H1 (cell line): ENCODE results near the gene TLCD3B. TPM values are rescaled to one million over a fixed set of nuclear protein-coding genes. Genes with fewer than 3 reads are reported as not detected.

Experiments used
- CTCF ChIA-PET: fragments of 300-600 bp; sonication (Branson Sonifier 250); formaldehyde crosslinking; loops from one replicate; lab custom pipeline; 2021; ENCODE audit not compliant: partially characterized antibody; lab: Charles Lee
- POLR2A ChIA-PET: fragments of 300-600 bp; sonication (Branson Sonifier 250); formaldehyde crosslinking; loops from one replicate; lab custom pipeline; 2021; ENCODE audit warnings: inconsistent platforms; ENCODE audit not compliant: partially characterized antibody; lab: Charles Lee
- DNase-seq, 2 experiments: peaks; one replicate each; pipeline versions ENCODE4 v3.0.0 to v3.0.0-alpha.2; 2010 to 2022; ENCODE audit warnings: low spot score in 2 of 2, low read depth in 1 of 2, mixed read lengths in 1 of 2
- FAIRE-seq: peaks from 2 replicates; lab custom pipeline; 2011; peaks lifted over from hg19 to GRCh38; lab: Jason Lieb, UNC
- H2AFZ ChIP-seq: 2 replicates; pipeline ENCODE4 v1.8.1; 2012; ENCODE audit warnings: low read length, inconsistent platforms
- H2AK5ac ChIP-seq: 2 replicates; pipeline ENCODE4 v1.6.1; 2013; ENCODE audit warnings: low read depth, low read length
- H2BK120ac ChIP-seq: replicated peaks from 2 replicates; pipeline ENCODE3; 2013; ENCODE audit warnings: low read depth, low read length, inconsistent platforms
- H2BK12ac ChIP-seq: 2 replicates; pipeline ENCODE4 v1.6.1; 2013; ENCODE audit warnings: low read depth, low read length
- H2BK15ac ChIP-seq: 2 replicates; pipeline ENCODE4 v1.6.1; 2013; ENCODE audit warnings: low read length
- H2BK20ac ChIP-seq: 2 replicates; pipeline ENCODE4 v1.6.1; 2013; ENCODE audit warnings: low read length
- H2BK5ac ChIP-seq: 2 replicates; pipeline ENCODE4 v1.6.1; 2013; ENCODE audit warnings: low read depth, low read length
- H3K14ac ChIP-seq: 2 replicates; pipeline ENCODE4 v1.6.1; 2013; ENCODE audit warnings: inconsistent platforms; ENCODE audit not compliant: insufficient read length
- H3K18ac ChIP-seq: 2 replicates; pipeline ENCODE4 v1.6.1; 2013; ENCODE audit warnings: low read length; ENCODE audit errors: extremely low read depth
- H3K23ac ChIP-seq: 2 replicates; pipeline ENCODE4 v1.6.1; 2013; ENCODE audit warnings: inconsistent platforms; ENCODE audit not compliant: insufficient read length
- H3K23me2 ChIP-seq: 2 replicates; pipeline ENCODE4 v1.6.1; 2013; ENCODE audit warnings: low read depth, low read length
- H3K27ac ChIP-seq: 2 replicates; pipeline ENCODE4 v1.6.1; 2011; ENCODE audit warnings: low read depth, low read length, inconsistent platforms
- H3K27me3 ChIP-seq, 4 experiments: replicated peaks in 1 of 4; 1 replicate in 1 of 4; 2 replicates in 3 of 4; pipeline versions ENCODE4 v1.6.1 to v1.8.1; 2011 to 2013; ENCODE audit warnings: low read length in 3 of 4, mild to moderate bottlenecking in 3 of 4, inconsistent platforms in 2 of 4, mixed read lengths in 2 of 4, moderate library complexity in 1 of 4; ENCODE audit not compliant: control insufficient read depth in 3 of 4, insufficient read depth in 3 of 4; ENCODE audit errors: extremely low read depth in 1 of 4
- H3K36me3 ChIP-seq, 4 experiments: 2 replicates each; pipeline versions ENCODE4 v1.6.1 to v1.8.1; 2011 to 2013; ENCODE audit warnings: mild to moderate bottlenecking in 4 of 4, low read length in 3 of 4, moderate library complexity in 2 of 4, control low read depth in 1 of 4, inconsistent platforms in 1 of 4; ENCODE audit not compliant: insufficient read depth in 4 of 4, control insufficient read depth in 2 of 4
- H3K4ac ChIP-seq: replicated peaks from 2 replicates; pipeline ENCODE3; 2013; ENCODE audit warnings: low read length, low read depth, mixed read lengths, inconsistent platforms; ENCODE audit not compliant: insufficient read length
- H3K4me1 ChIP-seq, 4 experiments: replicated peaks in 1 of 4; 1 replicate in 1 of 4; 2 replicates in 3 of 4; pipeline versions ENCODE4 v1.6.1 to v1.8.1; 2011 to 2013; ENCODE audit warnings: low read length in 3 of 4, inconsistent platforms in 2 of 4, mixed read lengths in 1 of 4; ENCODE audit not compliant: insufficient read depth in 4 of 4, control insufficient read depth in 3 of 4
- H3K4me2 ChIP-seq, 2 experiments: 2 replicates each; pipeline versions ENCODE4 v1.6.1 to v1.8.1; 2011 to 2013; ENCODE audit warnings: low read depth in 2 of 2, low read length in 2 of 2, control low read depth in 1 of 2, inconsistent platforms in 1 of 2, mild to moderate bottlenecking in 1 of 2; ENCODE audit not compliant: insufficient read depth in 1 of 2
- H3K4me3 ChIP-seq, 4 experiments: fragments of 200-600, 300-600 bp in 1 of 4; sonication (generic), shearing (Covaris generic), sonication (Bioruptor Twin) in 1 of 4; 2 replicates each; pipeline versions ENCODE4 v1.5.1 to v1.8.1; 2011 to 2016; ENCODE audit warnings: low read length in 4 of 4, low read depth in 3 of 4, control low read depth in 2 of 4, inconsistent platforms in 2 of 4, mild to moderate bottlenecking in 2 of 4, mixed read lengths in 1 of 4, moderate library complexity in 1 of 4; ENCODE audit not compliant: insufficient read depth in 2 of 4; ENCODE audit errors: extremely low read depth in 1 of 4
- H3K56ac ChIP-seq: replicated peaks from 2 replicates; pipeline ENCODE3; 2013; ENCODE audit warnings: low read depth, mild to moderate bottlenecking, mixed read lengths, low read length, inconsistent platforms; ENCODE audit not compliant: insufficient read length
- H3K79me1 ChIP-seq: 2 replicates; pipeline ENCODE4 v1.6.1; 2013; ENCODE audit warnings: low read depth, low read length, control low read depth
- H3K79me2 ChIP-seq, 2 experiments: 2 replicates each; pipeline versions ENCODE4 v1.6.1 to v1.8.1; 2012 to 2013; ENCODE audit warnings: low read length in 2 of 2, mild to moderate bottlenecking in 2 of 2, inconsistent platforms in 1 of 2; ENCODE audit not compliant: insufficient read depth in 2 of 2, control insufficient read depth in 1 of 2
- H3K9ac ChIP-seq, 4 experiments: replicated peaks in 1 of 4; 1 replicate in 1 of 4; 2 replicates in 3 of 4; pipeline versions ENCODE4 v1.6.1 to v1.8.1; 2011 to 2013; ENCODE audit warnings: low read depth in 3 of 4, low read length in 3 of 4, control low read depth in 2 of 4, mild to moderate bottlenecking in 2 of 4, moderate library complexity in 2 of 4, inconsistent platforms in 1 of 4; ENCODE audit errors: extremely low read depth in 1 of 4
- H3K9me3 ChIP-seq, 2 experiments: 2 replicates each; pipeline versions ENCODE4 v1.6.1 to v1.8.1; 2012 to 2013; ENCODE audit warnings: mild to moderate bottlenecking in 2 of 2, moderate library complexity in 2 of 2, control low read depth in 1 of 2, inconsistent platforms in 1 of 2, low read depth in 1 of 2, low read length in 1 of 2, mixed read lengths in 1 of 2; ENCODE audit not compliant: insufficient read depth in 2 of 2
- H4K20me1 ChIP-seq, 2 experiments: replicated peaks in 1 of 2; 2 replicates each; pipeline versions ENCODE3 to v1.8.1; 2011 to 2013; ENCODE audit warnings: inconsistent platforms in 2 of 2, low read length in 2 of 2, mild to moderate bottlenecking in 1 of 2; ENCODE audit not compliant: insufficient read depth in 2 of 2, control insufficient read depth in 1 of 2
- H4K5ac ChIP-seq: 2 replicates; pipeline ENCODE4 v1.6.1; 2013; ENCODE audit warnings: low read length, low read depth, mixed read lengths, inconsistent platforms; ENCODE audit not compliant: insufficient read length
- H4K8ac ChIP-seq: 2 replicates; pipeline ENCODE4 v1.8.0; 2013; ENCODE audit warnings: mild to moderate bottlenecking, moderate library complexity, low read length, inconsistent platforms; ENCODE audit not compliant: insufficient read depth; ENCODE audit errors: extremely low read depth
- H4K91ac ChIP-seq: replicated peaks from 2 replicates; pipeline ENCODE3; 2013; ENCODE audit warnings: low read length, mixed read lengths, inconsistent platforms; ENCODE audit not compliant: insufficient read length
- CBX8 ChIP-seq: fragments of 300-800, 300-1000 bp; sonication (generic); IDR thresholded peaks from 2 replicates; pipeline ENCODE4 v1.7.1; 2016; ENCODE audit warnings: low read depth, low read length, borderline replicate concordance
- HDAC2 ChIP-seq, 2 experiments: fragments of 300-600 bp in 1 of 2; sonication (generic) in 1 of 2; IDR thresholded peaks; 2 replicates each; pipeline ENCODE4 v1.6.1; 2011 to 2012; ENCODE audit warnings: low read depth in 2 of 2, low read length in 2 of 2, mild to moderate bottlenecking in 2 of 2, moderate library complexity in 2 of 2, borderline replicate concordance in 1 of 2, inconsistent platforms in 1 of 2
- JUN ChIP-seq: IDR thresholded peaks from 2 replicates; pipeline ENCODE4 v1.6.1; 2011; ENCODE audit warnings: low read depth, mild to moderate bottlenecking, improper control_type of control experiment, low read length
- RXRA ChIP-seq: IDR thresholded peaks from 2 replicates; pipeline ENCODE4 v1.6.1; 2011; ENCODE audit warnings: low read depth, mild to moderate bottlenecking, low read length, moderate library complexity; ENCODE audit not compliant: insufficient read depth
- SP2 ChIP-seq: IDR thresholded peaks from 2 replicates; pipeline ENCODE4 v1.6.1; 2012; ENCODE audit warnings: mild to moderate bottlenecking, low read length, inconsistent platforms
- WGBS, 2 experiments: shearing (Covaris generic) in 1 of 2; methylation state at CpG; one replicate each; pipeline versions ENCODE4 v1.1.6 to v1.1.7; 2013 to 2015; ENCODE audit warnings: low lambda C conversion rate in 2 of 2, mixed read lengths in 2 of 2, inconsistent platforms in 1 of 2, low coverage in 1 of 2, missing lambda C conversion rate in 1 of 2; ENCODE audit not compliant: insufficient replicate concordance in 2 of 2, insufficient coverage in 1 of 2, insufficient read length in 1 of 2; ENCODE audit errors: extremely low coverage in 1 of 2, missing lambda C conversion rate in 1 of 2; 5-methylcytosine and 5-hydroxymethylcytosine counted together
- polyA plus RNA-seq, 7 experiments: library from polyadenylated mRNA; depleted of rRNA in 3 of 7; stranded (reverse) in 5 of 7; unstranded in 2 of 7; fragments of >200 nt in 5 of 7; fragments of 200-250 nt in 2 of 7; gene quantifications; 1 replicate in 5 of 7; 2 replicates in 1 of 7; 4 replicates in 1 of 7; pipeline versions ENCODE4 v1.2.1 to v1.2.3, GENCODE V29; 2011 to 2013; ENCODE audit warnings: missing spikeins in 2 of 7, mixed read lengths in 2 of 7
- total RNA-seq: library from RNA; stranded (reverse); fragmentation: NEBNext Ultra II Directional; extraction: Animal tissue kit (Norgen Biotek cat#: 25700); gene quantifications from 2 replicates; pipeline ENCODE4 v1.2.1, GENCODE V29; 2021

Gene TLCD3B
- total and polyA plus RNA-seq, 2 of the 8 experiments (the other 6 are each of a cell fraction or from before 2014, with no cell fraction given), result 15.2 to 26.9 TPM

GRCh38 chr16:30009085-30009862 lies 21.8 kb downstream of the TLCD3B start:
- no peaks in the 10 kb centered on the region for H3K9me3 ChIP-seq
- 0 out of 2 replicates have a peak overlapping the region, but pooled peaks have one; percentile 13 for H2AK5ac ChIP-seq
- H4K20me1 ChIP-seq, result peaks cover 3 to 7% of the 10 kb centered on the region in 2 experiments
- H3K14ac ChIP-seq, result no peak overlapping the region
- H3K56ac ChIP-seq, result no peak overlapping the region
- H2BK15ac ChIP-seq, result no peak overlapping the region
- peak overlapping the region; percentile 35; the same call in 1 of the 2 replicates for H4K8ac ChIP-seq
- H3K4ac ChIP-seq, result no peak overlapping the region
- no peak overlapping the region for H3K23ac ChIP-seq
- 71% methylated on average over 17 of the region's 26 CpGs; no CpG with 5 or more reads in 1 of the 2 experiments for WGBS, 2 experiments
- H3K27me3 ChIP-seq, result peaks cover 0 to 23% (median 13%) of the 10 kb centered on the region in 4 experiments; a peak in 5 of 7 replicates
- ChIA-PET CTCF (interaction anchor here (0.8 to 3.1 kb wide), 9 partner anchors 8 to 144 kb away, joined by 3 to 15 read pairs (median 4); partner anchors contain the start of genes C16orf92 and INO80E), POLR2A (interaction anchor here (0.5 to 2.2 kb wide), 11 partner anchors 8 to 224 kb away, joined by 3 to 5 read pairs (median 3); partner anchors contain the start of genes HIRIP3, TAOK2 and TBX6)
- peak overlapping the region; percentile 2 for H4K91ac ChIP-seq
- H3K9ac ChIP-seq, result no peak overlapping the region; a peak in 2 of 7 replicates
- H2BK12ac ChIP-seq, result 0 out of 2 replicates have a peak overlapping the region, but pooled peaks have one; percentile 9
- no peak overlapping the region for H2AFZ ChIP-seq
- H3K79me2 ChIP-seq, result no peaks in the 10 kb centered on the region
- TF ChIP-seq JUN, result no peak
- TF ChIP-seq SP2, result no peak
- no peak for TF ChIP-seq HDAC2 (IDR thresholded peaks at IDR 0.05; ENCODE audit: borderline replicate concordance in 1 of 2, low read depth in 2 of 2, low read length in 2 of 2)
- TF ChIP-seq CBX8, result no peak
- no peak for TF ChIP-seq RXRA
- H3K27ac ChIP-seq, result no peak overlapping the region
- no peak overlapping the region; the same call in 1 of the 2 replicates for H3K18ac ChIP-seq
- H2BK20ac ChIP-seq, result no peak overlapping the region
- H3K4me3 ChIP-seq, result no peak overlapping the region
- H3K4me1 ChIP-seq, result peaks cover 0 to 21% (median 13%) of the 10 kb centered on the region in 4 experiments; a peak in 6 of 7 replicates
- H3K4me2 ChIP-seq, result no peak overlapping the region; a peak in 1 of 4 replicates
- H4K5ac ChIP-seq, result no peak overlapping the region
- no peak overlapping the region for H2BK120ac ChIP-seq
- peaks cover 16% of the 10 kb centered on the region for H3K23me2 ChIP-seq
- no peak overlapping the region for H2BK5ac ChIP-seq
- H3K79me1 ChIP-seq, result no peaks in the 10 kb centered on the region
- peaks cover 0 to 4% (median 0%) of the 10 kb centered on the region in 4 experiments; a peak in 1 of 8 replicates for H3K36me3 ChIP-seq
- FAIRE-seq, result no peak
- DNase-seq, result no peak
